Measurements from ENCODE around the gene SASH1. TPM values are rescaled to one million over a fixed set of nuclear protein-coding genes. Genes with fewer than 3 reads are reported as not detected.

Gene SASH1
- total and polyA plus RNA-seq, 2 of the 8 experiments (the other 6 are each of a cell fraction or from before 2014, with no cell fraction given), result 6.0 to 20.2 TPM

- TF ChIP-seq SUZ12 (IDR thresholded peaks at IDR 0.05; ENCODE audit: low read length), result no peak
These were observed 27.5 kb downstream of the SASH1 start (continued) for GRCh38 chr6:148370176-148370575.

Data from H1 (cell line).